HepG2 (cell line): Measurements from ENCODE around the gene EIF4G1. TPM values are rescaled to one million over a fixed set of nuclear protein-coding genes. Genes with fewer than 3 reads are reported as not detected.
A peak's percentile ranks its signal among the peaks of the same experiment; 100 is the strongest.

Source experiments
- CREB1 ChIP-seq, 2 experiments: fragments of 450-650 bp in 1 of 2; IDR thresholded peaks; 2 replicates each; pipeline ENCODE4 v1.6.1; 2016 to 2017; ENCODE audit warnings: control low read depth in 1 of 2, mild to moderate bottlenecking in 1 of 2, missing compliant biosample characterization in 1 of 2, missing genetic modification characterization in 1 of 2
- FOXO1 ChIP-seq: sonication (generic); formaldehyde crosslinking; IDR thresholded peaks from 2 replicates; pipeline ENCODE4 v1.4.0; 2020; ENCODE audit warnings: missing genetic modification reagents
- HMGA1 ChIP-seq: sonication (generic); formaldehyde crosslinking; conservative IDR thresholded peaks from 2 replicates; pipeline ENCODE4 v1.4.0; 2020; ENCODE audit warnings: missing genetic modification reagents
- HOXA7 ChIP-seq: sonication (generic); formaldehyde crosslinking; IDR thresholded peaks from 2 replicates; pipeline ENCODE4 v1.8.1; 2022; ENCODE audit warnings: mild to moderate bottlenecking, missing genetic modification reagents, moderate library complexity
- MATR3 ChIP-seq: sonication (generic); formaldehyde crosslinking; IDR thresholded peaks from 2 replicates; pipeline ENCODE4 v1.4.0; 2020; ENCODE audit warnings: missing genetic modification reagents
- NFRKB ChIP-seq: fragments of 450-650 bp; IDR thresholded peaks from 2 replicates; pipeline ENCODE4 v1.6.1; 2017
- NRL ChIP-seq: sonication (generic); formaldehyde crosslinking; IDR thresholded peaks from 2 replicates; pipeline ENCODE4 v1.5.0; 2020; ENCODE audit warnings: missing genetic modification reagents, mild to moderate bottlenecking, moderate library complexity, borderline replicate concordance
- THYN1 ChIP-seq: sonication (generic); formaldehyde crosslinking; IDR thresholded peaks from 2 replicates; pipeline ENCODE4 v1.8.1; 2023; ENCODE audit warnings: low read depth, mild to moderate bottlenecking, moderate library complexity, missing genetic modification reagents, borderline replicate concordance
- ZNF234 ChIP-seq: sonication (generic); formaldehyde crosslinking; conservative IDR thresholded peaks from 2 replicates; pipeline ENCODE4 v1.5.1; 2020; ENCODE audit warnings: mild to moderate bottlenecking, missing genetic modification reagents
- ZNF282 ChIP-seq: fragments of 450-650 bp; IDR thresholded peaks from 2 replicates; pipeline ENCODE4 v1.6.1; 2018; ENCODE audit not compliant: partially characterized antibody
- polyA plus RNA-seq, 8 experiments: library from polyadenylated mRNA; depleted of rRNA in 3 of 8; stranded (reverse) in 7 of 8; unstranded in 1 of 8; fragments of >200 nt; fragmentation: Illumina TruSeq in 4 of 8; extraction: Trizol in 4 of 8; gene quantifications; 2 replicates each; pipeline versions ENCODE4 v1.2.1 to v1.2.3, GENCODE V29; 2011 to 2016; ENCODE audit warnings: low read depth in 4 of 8, missing spikeins in 1 of 8, mixed read lengths in 1 of 8; ENCODE audit not compliant: insufficient read depth in 1 of 8
- total RNA-seq, 5 experiments: library from RNA; depleted of rRNA; stranded (reverse); fragments of >200 nt; fragmentation: Illumina TruSeq; extraction: Trizol; gene quantifications; 2 replicates each; pipeline ENCODE4 v1.2.3, GENCODE V29; 2016; ENCODE audit warnings: low read depth in 1 of 5
- TF ChIP-seq, protein P1 (sequence below), 2 experiments: sonication (generic) in 1 of 2; formaldehyde crosslinking in 1 of 2; IDR thresholded peaks; 2 replicates each; pipeline versions ENCODE4 v1.4.0 to v1.6.1; 2016 to 2020; ENCODE audit warnings: borderline replicate concordance in 1 of 2, low read depth in 1 of 2, mild to moderate bottlenecking in 1 of 2, missing genetic modification reagents in 1 of 2
- TF ChIP-seq, protein P2 (sequence below): sonication (generic); formaldehyde crosslinking; IDR thresholded peaks from 2 replicates; pipeline ENCODE4 v1.4.0; 2020; ENCODE audit warnings: missing genetic modification reagents
- TF ChIP-seq, protein P3 (sequence below): sonication (generic); formaldehyde crosslinking; IDR thresholded peaks from 2 replicates; pipeline ENCODE4 v1.4.0; 2020; ENCODE audit warnings: missing genetic modification reagents, low read depth, mild to moderate bottlenecking, borderline replicate concordance
- TF ChIP-seq, protein P4 (sequence below): sonication (generic); formaldehyde crosslinking; IDR thresholded peaks from 2 replicates; pipeline ENCODE4 v1.9.0; 2021; ENCODE audit warnings: mild to moderate bottlenecking, missing genetic modification reagents

The EIF4G1 gene
- total and polyA plus RNA-seq, 2 of the 13 experiments (the other 11 are each of a cell fraction or from before 2014, with no cell fraction given) = 208 to 213 TPM

- TF ChIP-seq, protein P1, sequence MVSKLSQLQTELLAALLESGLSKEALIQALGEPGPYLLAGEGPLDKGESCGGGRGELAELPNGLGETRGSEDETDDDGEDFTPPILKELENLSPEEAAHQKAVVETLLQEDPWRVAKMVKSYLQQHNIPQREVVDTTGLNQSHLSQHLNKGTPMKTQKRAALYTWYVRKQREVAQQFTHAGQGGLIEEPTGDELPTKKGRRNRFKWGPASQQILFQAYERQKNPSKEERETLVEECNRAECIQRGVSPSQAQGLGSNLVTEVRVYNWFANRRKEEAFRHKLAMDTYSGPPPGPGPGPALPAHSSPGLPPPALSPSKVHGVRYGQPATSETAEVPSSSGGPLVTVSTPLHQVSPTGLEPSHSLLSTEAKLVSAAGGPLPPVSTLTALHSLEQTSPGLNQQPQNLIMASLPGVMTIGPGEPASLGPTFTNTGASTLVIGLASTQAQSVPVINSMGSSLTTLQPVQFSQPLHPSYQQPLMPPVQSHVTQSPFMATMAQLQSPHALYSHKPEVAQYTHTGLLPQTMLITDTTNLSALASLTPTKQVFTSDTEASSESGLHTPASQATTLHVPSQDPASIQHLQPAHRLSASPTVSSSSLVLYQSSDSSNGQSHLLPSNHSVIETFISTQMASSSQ (IDR thresholded peaks at IDR 0.05; ENCODE audit: low read depth) = no peak
- TF ChIP-seq, protein P1 (CRISPR knock-in tag; IDR thresholded peaks at IDR 0.05; ENCODE audit: borderline replicate concordance) = no peak
- TF ChIP-seq HMGA1 (CRISPR knock-in tag) = no peak
- TF ChIP-seq THYN1 (CRISPR knock-in tag) = no peak
- no peak for TF ChIP-seq ZNF282
- TF ChIP-seq, protein P2, sequence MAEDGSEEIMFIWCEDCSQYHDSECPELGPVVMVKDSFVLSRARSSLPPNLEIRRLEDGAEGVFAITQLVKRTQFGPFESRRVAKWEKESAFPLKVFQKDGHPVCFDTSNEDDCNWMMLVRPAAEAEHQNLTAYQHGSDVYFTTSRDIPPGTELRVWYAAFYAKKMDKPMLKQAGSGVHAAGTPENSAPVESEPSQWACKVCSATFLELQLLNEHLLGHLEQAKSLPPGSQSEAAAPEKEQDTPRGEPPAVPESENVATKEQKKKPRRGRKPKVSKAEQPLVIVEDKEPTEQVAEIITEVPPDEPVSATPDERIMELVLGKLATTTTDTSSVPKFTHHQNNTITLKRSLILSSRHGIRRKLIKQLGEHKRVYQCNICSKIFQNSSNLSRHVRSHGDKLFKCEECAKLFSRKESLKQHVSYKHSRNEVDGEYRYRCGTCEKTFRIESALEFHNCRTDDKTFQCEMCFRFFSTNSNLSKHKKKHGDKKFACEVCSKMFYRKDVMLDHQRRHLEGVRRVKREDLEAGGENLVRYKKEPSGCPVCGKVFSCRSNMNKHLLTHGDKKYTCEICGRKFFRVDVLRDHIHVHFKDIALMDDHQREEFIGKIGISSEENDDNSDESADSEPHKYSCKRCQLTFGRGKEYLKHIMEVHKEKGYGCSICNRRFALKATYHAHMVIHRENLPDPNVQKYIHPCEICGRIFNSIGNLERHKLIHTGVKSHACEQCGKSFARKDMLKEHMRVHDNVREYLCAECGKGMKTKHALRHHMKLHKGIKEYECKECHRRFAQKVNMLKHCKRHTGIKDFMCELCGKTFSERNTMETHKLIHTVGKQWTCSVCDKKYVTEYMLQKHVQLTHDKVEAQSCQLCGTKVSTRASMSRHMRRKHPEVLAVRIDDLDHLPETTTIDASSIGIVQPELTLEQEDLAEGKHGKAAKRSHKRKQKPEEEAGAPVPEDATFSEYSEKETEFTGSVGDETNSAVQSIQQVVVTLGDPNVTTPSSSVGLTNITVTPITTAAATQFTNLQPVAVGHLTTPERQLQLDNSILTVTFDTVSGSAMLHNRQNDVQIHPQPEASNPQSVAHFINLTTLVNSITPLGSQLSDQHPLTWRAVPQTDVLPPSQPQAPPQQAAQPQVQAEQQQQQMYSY (CRISPR knock-in tag) = peak; percentile 86; the same call in 1 of the 2 replicates
- TF ChIP-seq, protein P3, sequence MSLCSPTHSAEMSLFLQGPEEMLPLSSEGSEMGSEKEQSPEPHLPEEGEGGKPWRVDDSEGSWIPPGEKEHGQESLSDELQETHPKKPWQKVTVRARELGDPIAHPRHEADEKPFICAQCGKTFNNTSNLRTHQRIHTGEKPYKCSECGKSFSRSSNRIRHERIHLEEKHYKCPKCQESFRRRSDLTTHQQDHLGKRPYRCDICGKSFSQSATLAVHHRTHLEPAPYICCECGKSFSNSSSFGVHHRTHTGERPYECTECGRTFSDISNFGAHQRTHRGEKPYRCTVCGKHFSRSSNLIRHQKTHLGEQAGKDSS (CRISPR knock-in tag) = no peak
- no peak for TF ChIP-seq ZNF234 (CRISPR knock-in tag)
- TF ChIP-seq FOXO1 (CRISPR knock-in tag) = peak; percentile 40; the same call in 1 of the 2 replicates
- no peak for TF ChIP-seq NFRKB
- no peak for TF ChIP-seq CREB1 (IDR thresholded peaks at IDR 0.05)
- TF ChIP-seq CREB1 (CRISPR knock-in tag; IDR thresholded peaks at IDR 0.05) = no peak
- TF ChIP-seq, protein P4, sequence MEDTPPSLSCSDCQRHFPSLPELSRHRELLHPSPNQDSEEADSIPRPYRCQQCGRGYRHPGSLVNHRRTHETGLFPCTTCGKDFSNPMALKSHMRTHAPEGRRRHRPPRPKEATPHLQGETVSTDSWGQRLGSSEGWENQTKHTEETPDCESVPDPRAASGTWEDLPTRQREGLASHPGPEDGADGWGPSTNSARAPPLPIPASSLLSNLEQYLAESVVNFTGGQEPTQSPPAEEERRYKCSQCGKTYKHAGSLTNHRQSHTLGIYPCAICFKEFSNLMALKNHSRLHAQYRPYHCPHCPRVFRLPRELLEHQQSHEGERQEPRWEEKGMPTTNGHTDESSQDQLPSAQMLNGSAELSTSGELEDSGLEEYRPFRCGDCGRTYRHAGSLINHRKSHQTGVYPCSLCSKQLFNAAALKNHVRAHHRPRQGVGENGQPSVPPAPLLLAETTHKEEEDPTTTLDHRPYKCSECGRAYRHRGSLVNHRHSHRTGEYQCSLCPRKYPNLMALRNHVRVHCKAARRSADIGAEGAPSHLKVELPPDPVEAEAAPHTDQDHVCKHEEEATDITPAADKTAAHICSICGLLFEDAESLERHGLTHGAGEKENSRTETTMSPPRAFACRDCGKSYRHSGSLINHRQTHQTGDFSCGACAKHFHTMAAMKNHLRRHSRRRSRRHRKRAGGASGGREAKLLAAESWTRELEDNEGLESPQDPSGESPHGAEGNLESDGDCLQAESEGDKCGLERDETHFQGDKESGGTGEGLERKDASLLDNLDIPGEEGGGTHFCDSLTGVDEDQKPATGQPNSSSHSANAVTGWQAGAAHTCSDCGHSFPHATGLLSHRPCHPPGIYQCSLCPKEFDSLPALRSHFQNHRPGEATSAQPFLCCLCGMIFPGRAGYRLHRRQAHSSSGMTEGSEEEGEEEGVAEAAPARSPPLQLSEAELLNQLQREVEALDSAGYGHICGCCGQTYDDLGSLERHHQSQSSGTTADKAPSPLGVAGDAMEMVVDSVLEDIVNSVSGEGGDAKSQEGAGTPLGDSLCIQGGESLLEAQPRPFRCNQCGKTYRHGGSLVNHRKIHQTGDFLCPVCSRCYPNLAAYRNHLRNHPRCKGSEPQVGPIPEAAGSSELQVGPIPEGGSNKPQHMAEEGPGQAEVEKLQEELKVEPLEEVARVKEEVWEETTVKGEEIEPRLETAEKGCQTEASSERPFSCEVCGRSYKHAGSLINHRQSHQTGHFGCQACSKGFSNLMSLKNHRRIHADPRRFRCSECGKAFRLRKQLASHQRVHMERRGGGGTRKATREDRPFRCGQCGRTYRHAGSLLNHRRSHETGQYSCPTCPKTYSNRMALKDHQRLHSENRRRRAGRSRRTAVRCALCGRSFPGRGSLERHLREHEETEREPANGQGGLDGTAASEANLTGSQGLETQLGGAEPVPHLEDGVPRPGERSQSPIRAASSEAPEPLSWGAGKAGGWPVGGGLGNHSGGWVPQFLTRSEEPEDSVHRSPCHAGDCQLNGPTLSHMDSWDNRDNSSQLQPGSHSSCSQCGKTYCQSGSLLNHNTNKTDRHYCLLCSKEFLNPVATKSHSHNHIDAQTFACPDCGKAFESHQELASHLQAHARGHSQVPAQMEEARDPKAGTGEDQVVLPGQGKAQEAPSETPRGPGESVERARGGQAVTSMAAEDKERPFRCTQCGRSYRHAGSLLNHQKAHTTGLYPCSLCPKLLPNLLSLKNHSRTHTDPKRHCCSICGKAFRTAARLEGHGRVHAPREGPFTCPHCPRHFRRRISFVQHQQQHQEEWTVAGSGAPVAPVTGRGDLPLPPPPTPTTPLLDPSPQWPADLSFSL (CRISPR knock-in tag) = no peak
- no peak for TF ChIP-seq HOXA7 (CRISPR knock-in tag)
- TF ChIP-seq NRL (CRISPR knock-in tag) = no peak
- TF ChIP-seq MATR3 (CRISPR knock-in tag) = no peak
Observed at GRCh38 chr3:184361532-184361931, 47.1 kb downstream of the EIF4G1 start, which contains the start of the genes CLCN2 and POLR2H (continued).
